B cell (primary cell): ENCODE measurements around the gene GMCL2.

ENCODE experiments used
- CTCF ChIP-seq: fragments of 200-600 bp; IDR thresholded peaks from one replicate; pipeline ENCODE4 v1.8.0; 2022; ENCODE audit warnings: antibody characterized with exemption, mild to moderate bottlenecking
- EZH2 ChIP-seq: IDR thresholded peaks from 2 replicates; pipeline ENCODE4 v1.6.1; 2012; ENCODE audit warnings: borderline replicate concordance, low read depth, mild to moderate bottlenecking, moderate library complexity, low read length; ENCODE audit not compliant: insufficient read depth, poor library complexity, severe bottlenecking

GRCh38 chr5:178153530-178154340, 33.4 kb downstream of the GMCL2 start, which contains the start of gene NHP2:
- TF ChIP-seq CTCF (no peak), EZH2 (no peak)
